Measurements from ENCODE around the gene EPG5.
A peak's percentile ranks its signal among the peaks of the same experiment; 100 is the strongest.
"Not testable (repeated sequence)": the region's sequence is repeated elsewhere in the genome, so short reads cannot be mapped to it uniquely, and the experiment has no call there.

Gene EPG5

GRCh38 chr18:45863469-45863868 lies 103.7 kb downstream of the EPG5 start:
- DNase-seq, result peak; percentile 6

GRCh38 chr18:45861926-45862325 lies 105.2 kb downstream of the EPG5 start:
- no peak for DNase-seq

- no peak for DNase-seq
Measured at GRCh38 chr18:45860971-45861370, 106.2 kb downstream of the EPG5 start.

GRCh38 chr18:45860492-45860891 lies 106.6 kb downstream of the EPG5 start:
- no peak for DNase-seq

- no peak for DNase-seq
Measured at GRCh38 chr18:45859334-45859733, 107.8 kb downstream of the EPG5 start.

GRCh38 chr18:45856531-45856930 lies 110.6 kb downstream of the EPG5 start:
- DNase-seq, result no peak

- no peak for DNase-seq
Measured at GRCh38 chr18:45854036-45854586, 113.0 kb downstream of the EPG5 start.

GRCh38 chr18:45852631-45853030 lies 114.5 kb downstream of the EPG5 start:
- DNase-seq, result no peak

- no peak for DNase-seq
Measured at GRCh38 chr18:45851161-45851925, 115.8 kb downstream of the EPG5 start.

GRCh38 chr18:45850021-45850420 lies 117.1 kb downstream of the EPG5 start:
- DNase-seq, result no peak

- no peak for DNase-seq
Measured at GRCh38 chr18:45849529-45849928, 117.6 kb downstream of the EPG5 start.

GRCh38 chr18:45848643-45849042 lies 118.5 kb downstream of the EPG5 start:
- not testable (repeated sequence) for DNase-seq

- no peak for DNase-seq
Measured at GRCh38 chr18:45847119-45847518, 120.0 kb downstream of the EPG5 start.

- DNase-seq, result no peak
Measured at GRCh38 chr18:45845410-45845809, 121.7 kb downstream of the EPG5 start.

- no peak for DNase-seq
Measured at GRCh38 chr18:45844938-45845337, 122.2 kb downstream of the EPG5 start.

- DNase-seq, result no peak
Measured at GRCh38 chr18:45843019-45843418, 124.1 kb downstream of the EPG5 start.

GRCh38 chr18:45841765-45842442 lies 125.2 kb downstream of the EPG5 start:
- DNase-seq, result no peak

GRCh38 chr18:45841060-45841764 lies 125.9 kb downstream of the EPG5 start:
- DNase-seq, result no peak

GRCh38 chr18:45839414-45840395 lies 127.4 kb downstream of the EPG5 start:
- DNase-seq, result peak; percentile 26

- no peak for DNase-seq
Measured at GRCh38 chr18:45838302-45839070, 128.6 kb downstream of the EPG5 start.

- DNase-seq, result peak; percentile 49
Measured at GRCh38 chr18:45837283-45838070, 129.7 kb downstream of the EPG5 start.
